Loucy (cell line): ENCODE results near the gene APEX2.

Source experiments
- H2AFZ ChIP-seq: fragments of 200-600 bp; sonication (generic); 2 replicates; pipeline ENCODE4 v1.6.0; 2016; ENCODE audit warnings: antibody characterized with exemption, mild to moderate bottlenecking, low read length, moderate library complexity
- H3F3A ChIP-seq: fragments of 200-600 bp; 2 replicates; pipeline ENCODE4 v1.6.0; 2016; ENCODE audit warnings: antibody characterized with exemption, low read depth, mild to moderate bottlenecking
- H3K27me3 ChIP-seq: fragments of 200-600 bp; sonication (generic); 2 replicates; pipeline ENCODE4 v1.6.1; 2014; ENCODE audit warnings: low read length, mild to moderate bottlenecking; ENCODE audit not compliant: insufficient read depth, poor library complexity, severe bottlenecking
- H3K36me3 ChIP-seq: fragments of 200-600 bp; sonication (generic); 2 replicates; pipeline ENCODE4 v1.6.1; 2016; ENCODE audit warnings: low read length; ENCODE audit not compliant: insufficient read depth
- H3K4me1 ChIP-seq: fragments of 200-600 bp; sonication (generic); 2 replicates; pipeline ENCODE4 v1.5.1; 2014; ENCODE audit warnings: low read length, mild to moderate bottlenecking; ENCODE audit not compliant: insufficient read depth, poor library complexity, severe bottlenecking
- H3K4me2 ChIP-seq: fragments of 200-600 bp; sonication (generic); 2 replicates; pipeline ENCODE4 v1.6.0; 2014; ENCODE audit warnings: antibody characterized with exemption, low read length, low read depth, mild to moderate bottlenecking; ENCODE audit not compliant: poor library complexity, severe bottlenecking
- H3K4me3 ChIP-seq: fragments of 200-600 bp; sonication (generic); 2 replicates; pipeline ENCODE4 v1.5.1; 2014; ENCODE audit warnings: low read length, mild to moderate bottlenecking, mixed read lengths; ENCODE audit not compliant: poor library complexity, severe bottlenecking
- H3K79me2 ChIP-seq: fragments of 200-600 bp; sonication (generic); 2 replicates; pipeline ENCODE4 v1.6.1; 2014; ENCODE audit warnings: low read length; ENCODE audit not compliant: insufficient read depth
- H3K9ac ChIP-seq: fragments of 200-600 bp; sonication (generic); 2 replicates; pipeline ENCODE4 v1.6.0; 2014; ENCODE audit warnings: mild to moderate bottlenecking, low read depth, low read length, moderate library complexity; ENCODE audit not compliant: poor library complexity, severe bottlenecking
- H3K9me2 ChIP-seq: fragments of 200-600 bp; sonication (generic); replicated peaks from 2 replicates; pipeline ENCODE4 v1.6.1; 2016; ENCODE audit warnings: low read depth, low read length, mixed read lengths
- H3K9me3 ChIP-seq: fragments of 200-600 bp; sonication (generic); 2 replicates; pipeline ENCODE4 v1.6.1; 2014; ENCODE audit warnings: mild to moderate bottlenecking, antibody characterized with exemption, low read length, low read depth; ENCODE audit not compliant: insufficient read depth
- H4K20me1 ChIP-seq: fragments of 200-600 bp; sonication (generic); 2 replicates; pipeline ENCODE4 v1.6.0; 2014; ENCODE audit warnings: antibody characterized with exemption, low read length, mild to moderate bottlenecking; ENCODE audit not compliant: insufficient read depth, poor library complexity, severe bottlenecking
- CTCF ChIP-seq: fragments of 200-600 bp; sonication (generic); conservative IDR thresholded peaks from 2 replicates; pipeline ENCODE4 v1.5.1; 2014; ENCODE audit warnings: mild to moderate bottlenecking, antibody characterized with exemption, low read length
- EZH2phosphoT487 ChIP-seq: fragments of 200-600 bp; IDR thresholded peaks from 2 replicates; pipeline ENCODE4 v1.6.1; 2018; ENCODE audit warnings: antibody characterized with exemption, mild to moderate bottlenecking, moderate library complexity, borderline replicate concordance

APEX2 gene

GRCh38 chrX:54992911-54993622 is 7.1 kb upstream of the APEX2 start:
- no peak overlapping the region for H3K9ac ChIP-seq
- no peak overlapping the region for H3K4me3 ChIP-seq
- no peak overlapping the region for H2AFZ ChIP-seq
- no peaks in the 10 kb centered on the region for H3K4me1 ChIP-seq
- no peaks in the 10 kb centered on the region for H3F3A ChIP-seq
- H4K20me1 ChIP-seq, result no peaks in the 10 kb centered on the region
- no peaks in the 10 kb centered on the region for H3K79me2 ChIP-seq
- no peaks in the 10 kb centered on the region for H3K36me3 ChIP-seq
- H3K4me2 ChIP-seq, result no peak overlapping the region
- no peaks in the 10 kb centered on the region for H3K9me2 ChIP-seq
- no peak for TF ChIP-seq EZH2phosphoT487
- H3K9me3 ChIP-seq, result no peaks in the 10 kb centered on the region
- H3K27me3 ChIP-seq, result no peaks in the 10 kb centered on the region

GRCh38 chrX:54994099-54994498 is 6.1 kb upstream of the APEX2 start, which contains the start of gene PFKFB1:
TSS of gene PFKFB1 (minus strand) at chrX:54994188. CDS start at chrX:54994007, 181 bp downstream.
- Histone ChIP-seq H3F3A (no peaks in the 10 kb centered on the region), H3K36me3 (no peaks in the 10 kb centered on the region), H3K4me1 (no peaks in the 10 kb centered on the region), H3K9me3 (no peaks in the 10 kb centered on the region), H3K27me3 (no peaks in the 10 kb centered on the region), H3K4me2 (no peak within 1 kb of the TSS), H3K4me3 (no peak within 1 kb of the TSS), H2AFZ (no peak within 1 kb of the TSS), H4K20me1 (no peaks in the 10 kb centered on the region), H3K79me2 (no peaks in the 10 kb centered on the region), H3K9ac (no peak within 1 kb of the TSS), H3K9me2 (no peaks in the 10 kb centered on the region)
- TF ChIP-seq EZH2phosphoT487 (no peak), CTCF (no peak)

GRCh38 chrX:54994668-54995351 is 5.4 kb upstream of the APEX2 start:
- no peaks in the 10 kb centered on the region for H3K27me3 ChIP-seq

More at GRCh38 chrX:54994668-54995351, 5.4 kb upstream of the APEX2 start:
- no peak overlapping the region for H3K4me2 ChIP-seq
- no peaks in the 10 kb centered on the region for H3K36me3 ChIP-seq
- H3K9me2 ChIP-seq, result no peaks in the 10 kb centered on the region
- H3K79me2 ChIP-seq, result no peaks in the 10 kb centered on the region
- no peaks in the 10 kb centered on the region for H3K4me1 ChIP-seq
- H3K9ac ChIP-seq, result no peak overlapping the region
- TF ChIP-seq EZH2phosphoT487 (no peak), CTCF (no peak)
- no peaks in the 10 kb centered on the region for H3F3A ChIP-seq
- H4K20me1 ChIP-seq, result no peaks in the 10 kb centered on the region
- no peak overlapping the region for H2AFZ ChIP-seq
- no peaks in the 10 kb centered on the region for H3K9me3 ChIP-seq
- H3K4me3 ChIP-seq, result no peak overlapping the region
